HG03045 (cell line): ENCODE results near the gene PARP6.
A peak's percentile ranks its signal among the peaks of the same experiment; 100 is the strongest.

ENCODE experiments used
- ATAC-seq: cut with Tn5 transposase; IDR thresholded peaks from one replicate; pipeline ENCODE4 v1.9.1; 2021; ENCODE audit warnings: mild to moderate bottlenecking, moderate library complexity; ENCODE audit not compliant: unreplicated experiment

PARP6 gene

DNA sequence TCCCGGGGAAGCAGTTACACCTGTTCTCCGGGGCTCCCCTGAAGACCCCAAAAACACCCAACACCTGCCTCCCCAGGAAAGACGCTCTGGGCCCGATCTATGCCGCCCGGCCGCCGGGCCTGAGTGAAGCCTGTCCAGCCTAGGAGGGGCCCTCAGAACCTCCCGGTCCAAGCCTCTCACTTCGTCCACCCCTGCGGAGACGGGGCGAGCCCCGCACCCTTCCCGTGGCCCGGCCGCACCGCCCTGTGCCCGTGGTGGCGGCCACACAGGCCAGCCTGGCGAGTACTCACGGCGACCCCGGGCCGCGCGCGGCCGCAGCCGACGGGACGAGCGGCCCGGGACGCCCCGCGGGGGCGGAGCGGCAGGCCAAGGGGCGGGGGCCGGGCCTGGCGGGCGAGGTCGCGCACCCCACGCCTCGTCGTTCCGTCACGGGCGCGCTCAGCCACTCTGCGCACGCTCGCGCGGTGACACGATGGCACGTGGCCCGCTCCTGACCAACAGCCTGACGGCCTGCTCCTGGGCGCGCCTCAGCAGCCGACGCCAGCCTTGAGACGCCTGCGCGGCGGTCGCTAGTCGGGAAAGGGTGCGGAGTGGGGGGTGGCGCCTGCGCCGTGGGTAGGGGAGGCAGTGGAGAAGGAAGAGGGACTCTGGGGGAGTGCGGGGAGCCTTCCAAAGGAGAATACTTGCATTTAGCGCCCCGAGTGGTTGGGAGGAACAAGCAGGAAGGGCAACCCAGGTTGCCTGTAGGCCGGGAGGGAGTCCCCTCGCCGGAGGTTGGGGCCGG is at the start of gene PARP6:
TSS of gene PARP6 (minus strand) at position 342 of the 784 bp plus-strand sequence. CDS start 5,077 bp downstream, outside the sequence.
- ATAC-seq = peak; percentile 95

DNA sequence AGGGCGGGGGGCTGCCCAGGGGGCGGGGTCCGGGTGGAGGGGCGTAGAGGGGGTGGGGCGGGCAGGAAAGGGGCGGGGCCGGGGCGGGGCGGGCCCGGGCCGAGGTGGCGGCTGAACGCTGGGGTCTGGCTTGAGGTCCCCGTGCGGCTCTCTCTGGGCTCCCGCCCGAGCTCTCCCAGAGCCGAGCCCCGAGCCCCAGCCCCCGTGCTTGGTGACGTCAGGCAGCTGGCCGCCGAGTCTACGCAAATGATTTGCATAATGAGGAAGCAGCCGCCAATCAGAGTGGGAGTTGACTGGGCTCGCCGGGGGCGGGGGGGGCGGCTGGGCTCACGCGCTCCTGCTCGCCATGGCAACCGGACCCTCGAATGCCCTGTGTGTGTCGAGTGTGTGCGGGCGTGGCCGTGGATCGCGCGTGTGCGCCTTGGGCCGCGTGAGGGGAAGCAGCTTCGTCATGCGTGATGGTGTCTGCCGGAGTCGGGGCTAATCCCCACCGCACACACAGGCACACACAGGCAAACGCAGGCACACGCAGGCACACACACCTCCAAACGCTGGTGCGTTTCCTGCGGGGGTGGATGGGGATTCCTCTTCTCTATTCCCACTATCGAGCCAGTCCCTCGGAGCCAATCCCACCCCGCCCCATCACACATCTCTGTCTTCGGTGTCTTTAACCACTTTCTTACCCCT is 47.8 kb upstream of the PARP6 start, which contains the start of gene CELF6:
TSS of gene CELF6 (minus strand) at position 173 of the 687 bp plus-strand sequence. CDS start 283 bp downstream, outside the sequence.
- peak; percentile 68 for ATAC-seq

GRCh38 chr15:72319360-72319984 is 47.1 kb upstream of the PARP6 start:
- peak; percentile 11 for ATAC-seq

- ATAC-seq = no peak
Observed at GRCh38 chr15:72318408-72318942, 46.1 kb upstream of the PARP6 start.

DNA sequence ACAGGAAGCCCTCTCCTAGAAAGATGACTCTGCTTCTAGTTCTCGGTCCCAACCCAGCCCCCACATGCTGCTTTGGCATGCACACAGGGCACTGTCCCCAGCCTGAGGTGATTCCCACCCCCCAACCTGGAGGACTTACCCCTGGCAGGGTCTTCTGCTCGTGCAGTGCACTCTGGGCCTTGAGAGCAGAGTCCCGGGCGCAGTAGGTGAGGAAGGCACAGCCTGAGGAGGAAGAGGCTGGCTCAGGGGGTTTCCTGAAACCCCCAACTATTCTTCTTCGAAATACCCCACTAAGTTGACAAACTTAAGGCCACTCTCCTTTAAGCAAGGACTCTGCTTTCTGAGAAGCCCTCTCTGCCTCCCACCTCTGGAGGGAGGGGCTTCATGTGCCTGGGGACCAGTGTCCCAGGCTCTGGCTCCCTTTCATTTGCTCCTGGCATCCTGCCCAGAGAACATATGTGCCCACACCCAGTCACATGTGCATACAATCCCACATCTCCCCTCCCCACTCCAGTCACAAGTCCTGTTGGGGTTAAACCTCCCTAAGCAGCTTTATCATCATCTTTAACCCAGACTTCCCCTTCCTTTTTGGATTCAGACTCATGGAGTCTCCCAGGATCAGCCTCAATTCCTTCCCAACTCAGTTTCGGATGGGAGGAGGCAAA is 43.5 kb upstream of the PARP6 start:
- no peak for ATAC-seq

GRCh38 chr15:72313881-72314280 is 41.5 kb upstream of the PARP6 start:
- ATAC-seq = no peak

DNA sequence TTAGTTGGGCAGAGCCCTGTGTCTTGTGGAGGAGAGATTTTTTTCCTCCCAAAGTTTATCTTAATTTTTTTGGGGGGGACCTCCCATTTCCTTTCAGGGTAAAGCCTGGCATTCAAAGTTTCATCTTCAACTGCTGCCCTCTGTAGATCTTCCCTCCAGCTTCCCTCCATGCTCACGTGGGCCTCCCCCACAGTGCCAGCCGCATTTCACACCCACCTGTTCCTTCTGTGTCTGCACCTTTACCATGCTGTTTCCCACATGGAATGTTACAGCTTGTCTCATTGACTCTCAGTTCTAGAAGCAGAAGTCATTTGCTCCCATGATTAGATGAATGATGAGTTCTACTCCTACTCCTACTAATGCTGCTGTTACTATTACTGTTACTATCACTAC is 41.1 kb upstream of the PARP6 start:
- no peak for ATAC-seq

DNA sequence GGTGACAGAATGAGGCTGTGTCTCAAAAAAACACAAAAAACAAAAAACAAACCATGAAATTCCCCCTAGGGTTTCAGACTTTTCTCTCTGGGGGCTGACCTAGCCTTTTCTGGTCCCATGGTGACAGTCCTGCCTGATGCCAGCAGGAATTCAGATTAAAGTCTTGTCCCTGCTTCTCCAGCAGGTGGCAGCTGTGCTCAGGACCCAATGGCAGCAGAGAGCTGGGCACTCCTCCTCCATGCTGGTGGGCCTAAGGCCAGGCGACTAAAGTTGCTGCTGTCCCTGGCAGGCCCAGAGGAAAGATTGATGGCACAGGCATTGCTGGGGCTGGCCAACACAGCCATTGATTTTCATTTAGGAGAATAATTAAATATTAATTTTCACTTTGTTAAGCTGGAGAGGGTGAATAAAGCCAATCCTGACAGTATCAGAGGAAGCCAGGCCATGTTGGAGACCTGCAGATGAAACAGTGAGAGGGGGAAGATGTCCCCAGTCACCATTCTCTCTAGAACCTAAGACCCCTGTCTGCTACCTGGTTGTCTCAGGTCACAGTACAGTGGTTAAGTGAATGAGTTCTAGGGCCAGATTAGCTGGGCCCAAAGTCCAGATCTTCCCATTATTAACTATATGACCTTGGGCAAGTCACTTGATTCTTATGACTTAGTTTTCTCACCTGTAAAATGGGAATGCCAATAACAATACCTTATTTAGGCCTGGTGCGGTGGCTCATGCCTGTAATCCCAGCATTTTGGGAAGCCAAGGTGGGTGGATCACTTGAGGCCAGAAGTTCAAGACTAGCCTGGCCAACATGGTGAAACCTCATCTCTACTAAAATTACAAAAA is 40.5 kb upstream of the PARP6 start:
- peak; percentile 67 for ATAC-seq

GRCh38 chr15:72307026-72307425 is 34.7 kb upstream of the PARP6 start:
- ATAC-seq = no peak

DNA sequence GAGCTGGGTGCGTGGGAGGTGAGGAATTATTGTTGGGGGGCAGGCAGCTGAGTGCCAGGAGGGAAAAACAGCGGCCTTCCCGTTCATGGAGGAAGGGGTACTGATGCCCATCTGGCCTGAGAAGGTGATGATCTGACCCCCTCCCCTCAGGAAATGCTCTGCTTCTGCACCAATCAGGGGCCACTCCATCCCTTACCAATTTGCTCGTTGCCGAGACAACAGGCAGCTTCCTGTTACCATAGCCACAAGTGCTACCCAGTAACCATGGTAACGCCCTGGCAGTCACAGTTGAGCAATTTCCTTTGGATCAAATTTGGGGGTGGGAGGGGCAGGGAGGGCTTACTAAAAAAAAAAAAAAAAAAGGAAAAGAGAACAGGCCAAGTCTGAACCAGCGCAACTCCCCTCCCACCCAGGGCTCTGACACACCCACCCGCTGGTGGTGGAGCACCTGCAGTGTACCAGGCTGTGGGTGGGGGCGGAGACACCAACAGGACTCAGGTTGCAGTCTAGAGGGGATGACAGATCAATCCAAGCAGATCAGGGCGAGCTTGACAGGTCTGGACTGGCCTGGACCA is 33.9 kb upstream of the PARP6 start:
- no peak for ATAC-seq

DNA sequence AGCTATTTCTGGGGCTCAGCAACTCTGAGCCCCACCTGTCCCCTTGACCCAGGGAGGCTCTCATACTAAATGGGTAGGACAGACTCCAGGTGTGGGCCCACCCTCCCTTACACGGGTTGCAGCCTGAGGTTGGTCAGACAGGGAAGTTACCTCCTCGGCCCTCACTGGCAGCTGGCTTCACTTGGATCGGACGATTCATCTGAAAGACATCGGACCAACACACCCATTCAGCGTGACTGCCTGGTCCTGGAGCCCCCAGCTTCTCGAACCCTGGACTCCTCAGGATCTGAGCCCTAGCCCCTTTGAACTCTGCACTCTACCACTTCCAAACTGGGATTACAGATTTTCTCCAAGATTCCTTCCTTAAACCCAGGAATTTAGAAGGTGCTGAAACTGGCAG is 32.2 kb upstream of the PARP6 start:
- no peak for ATAC-seq

- ATAC-seq = no peak
Observed at GRCh38 chr15:72302955-72303354, 30.6 kb upstream of the PARP6 start.

- no peak for ATAC-seq
Observed at GRCh38 chr15:72289597-72290325, 17.4 kb upstream of the PARP6 start.

GRCh38 chr15:72288796-72289596 is 16.6 kb upstream of the PARP6 start:
- no peak for ATAC-seq

- ATAC-seq = no peak
Observed at GRCh38 chr15:72285927-72286516, 13.7 kb upstream of the PARP6 start.

DNA sequence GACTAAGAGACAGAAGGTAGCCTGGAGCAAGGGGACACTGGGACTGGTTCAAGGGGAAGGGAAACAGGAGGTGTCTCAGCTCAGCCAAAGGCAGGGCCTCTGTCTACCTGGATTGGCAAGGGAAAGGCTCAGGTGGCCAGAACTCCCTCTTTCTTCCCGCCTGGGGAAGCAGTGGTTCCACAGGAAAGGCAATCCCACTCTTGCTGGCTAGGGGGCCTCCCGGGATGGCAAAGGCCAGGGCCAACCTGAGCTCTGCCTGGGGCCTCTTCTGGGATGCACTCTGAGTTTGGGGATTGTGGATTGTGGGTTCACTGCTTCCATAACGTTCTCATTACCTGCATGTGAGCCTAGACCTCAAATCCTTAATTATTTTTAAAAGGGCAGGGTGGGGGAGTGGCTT is 13.0 kb upstream of the PARP6 start:
- ATAC-seq = no peak

- ATAC-seq = no peak
Observed at GRCh38 chr15:72284781-72285180, 12.4 kb upstream of the PARP6 start.

DNA sequence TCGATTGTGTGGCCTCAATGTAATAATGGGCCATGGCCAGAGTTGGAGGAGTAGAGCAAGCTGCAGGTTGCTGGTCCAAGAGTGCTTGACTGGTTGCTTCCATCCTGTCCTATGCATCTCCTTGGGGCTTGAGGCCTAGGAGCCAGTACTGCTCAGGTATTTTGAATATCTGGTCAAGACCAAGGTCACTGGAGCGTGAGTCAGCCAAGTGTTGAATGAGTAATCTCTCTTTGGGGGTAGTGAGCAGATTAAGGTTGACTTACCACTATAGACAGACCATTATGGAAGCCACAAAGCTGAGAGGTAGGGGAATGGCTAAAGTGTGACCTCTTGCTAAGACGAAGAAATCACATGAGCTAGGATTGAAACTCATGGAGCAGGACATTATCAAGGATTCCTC is 9.4 kb upstream of the PARP6 start:
- no peak for ATAC-seq
